Activated naive CD4-positive, alpha-beta T cell treated with anti-CD3 and anti-CD28 coated beads for 36 hours (primary cell): ENCODE results near the gene RAB8A. TPM values are rescaled to one million over a fixed set of nuclear protein-coding genes. Genes with fewer than 3 reads are reported as not detected.

ENCODE experiments used
- CTCF ChIA-PET: fragments of 350-600 bp; sonication (Branson Sonifier 250); formaldehyde crosslinking; loops from one replicate; lab custom pipeline; 2021; ENCODE audit warnings: antibody characterized with exemption; lab: Charles Lee
- DNase-seq: peaks from one replicate; pipeline ENCODE4 v3.0.0-alpha.2; 2020
- H3K27ac Mint-ChIP-seq: one replicate; pipeline ENCODE4 v1.8.0; 2021; ENCODE audit warnings: mild to moderate bottlenecking, mixed read lengths
- H3K27me3 Mint-ChIP-seq: one replicate; pipeline ENCODE4 v1.8.0; 2021; ENCODE audit warnings: low read depth, mixed read lengths
- H3K36me3 Mint-ChIP-seq: one replicate; pipeline ENCODE4 v1.8.0; 2021; ENCODE audit warnings: low read depth, mixed read lengths
- H3K4me1 Mint-ChIP-seq: one replicate; pipeline ENCODE4 v1.8.0; 2021; ENCODE audit warnings: low read depth, mixed read lengths
- H3K4me3 Mint-ChIP-seq: one replicate; pipeline ENCODE4 v1.8.0; 2021; ENCODE audit warnings: mild to moderate bottlenecking, moderate library complexity, mixed read lengths
- H3K9me3 Mint-ChIP-seq: one replicate; pipeline ENCODE4 v1.8.0; 2021; ENCODE audit warnings: mixed read lengths
- intact Hi-C: fragments of 100-400 bp; cut with micrococcal nuclease; formaldehyde crosslinking; loops from one replicate; pipeline ENCODE4 v1.15.1; 2023
- total RNA-seq, 2 experiments: library from RNA; stranded (reverse); gene quantifications; one replicate each; pipeline ENCODE4 v1.2.3, GENCODE V29; 2021

Gene RAB8A
- total RNA-seq, 2 experiments from 2014 or later, result 90.5 to 95.2 TPM

GRCh38 chr19:16156904-16157303, 45.2 kb downstream of the RAB8A start:
- Mint-ChIP-seq H3K9me3 (no peaks in the 10 kb centered on the region), H3K36me3 (peaks cover 34% of the 10 kb centered on the region), H3K27ac (no peak overlapping the region)

GRCh38 chr19:16157601-16158000, 45.9 kb downstream of the RAB8A start:
- Mint-ChIP-seq H3K9me3 (no peaks in the 10 kb centered on the region), H3K4me3 (no peak overlapping the region), H3K36me3 (peaks cover 31% of the 10 kb centered on the region), H3K27me3 (no peaks in the 10 kb centered on the region), H3K27ac (no peak overlapping the region), H3K4me1 (peaks cover 17% of the 10 kb centered on the region)
- no peak for DNase-seq
- intact Hi-C loops, result no loop called here
- CTCF ChIA-PET, result interaction anchor here (1.3 kb wide), 1 partner anchor 115 kb away, joined by 3 read pairs; no protein-coding TSS in a partner anchor

More at GRCh38 chr19:16156904-16157303, 45.2 kb downstream of the RAB8A start:
- H3K4me3 Mint-ChIP-seq, result no peak overlapping the region
- H3K27me3 Mint-ChIP-seq, result no peaks in the 10 kb centered on the region
- CTCF ChIA-PET, result no interaction called here
- DNase-seq, result no peak
- intact Hi-C loops, result no loop called here
- peaks cover 16% of the 10 kb centered on the region for H3K4me1 Mint-ChIP-seq

- intact Hi-C loops, result no loop called here
- Mint-ChIP-seq H3K4me3 (no peak overlapping the region), H3K27ac (no peak overlapping the region), H3K9me3 (no peaks in the 10 kb centered on the region), H3K36me3 (peaks cover 18% of the 10 kb centered on the region), H3K4me1 (peaks cover 17% of the 10 kb centered on the region), H3K27me3 (no peaks in the 10 kb centered on the region)
- CTCF ChIA-PET, result interaction anchor here (0.6 to 0.7 kb wide), 2 partner anchors 51 to 118 kb away, joined by 3 to 4 read pairs; no protein-coding TSS in a partner anchor
- no peak for DNase-seq
Measured at GRCh38 chr19:16159655-16160054, 48.0 kb downstream of the RAB8A start.

GRCh38 chr19:16160445-16160942, 48.8 kb downstream of the RAB8A start:
- intact Hi-C loops, result no loop called here
- peaks cover 10% of the 10 kb centered on the region for H3K36me3 Mint-ChIP-seq
- no peak for DNase-seq
- no peak overlapping the region for H3K4me3 Mint-ChIP-seq
- H3K27ac Mint-ChIP-seq, result no peak overlapping the region
- H3K27me3 Mint-ChIP-seq, result no peaks in the 10 kb centered on the region
- CTCF ChIA-PET, result interaction anchor here (0.6 to 0.7 kb wide), 2 partner anchors 52 to 565 kb away, joined by 4 to 5 read pairs; no protein-coding TSS in a partner anchor
- no peaks in the 10 kb centered on the region for H3K9me3 Mint-ChIP-seq
- H3K4me1 Mint-ChIP-seq, result peaks cover 17% of the 10 kb centered on the region

- CTCF ChIA-PET, result interaction anchor here (0.6 kb wide), 1 partner anchor 564 kb away, joined by 5 read pairs; no protein-coding TSS in a partner anchor
- Mint-ChIP-seq H3K27me3 (no peaks in the 10 kb centered on the region), H3K4me3 (no peak overlapping the region), H3K4me1 (peaks cover 17% of the 10 kb centered on the region), H3K36me3 (peaks cover 8% of the 10 kb centered on the region), H3K27ac (no peak overlapping the region), H3K9me3 (no peaks in the 10 kb centered on the region)
- peak; percentile 52 for DNase-seq
- intact Hi-C loops, result no loop called here
Measured at GRCh38 chr19:16160943-16161560, 49.4 kb downstream of the RAB8A start.

GRCh38 chr19:16161840-16162239, 50.2 kb downstream of the RAB8A start:
- intact Hi-C loops, result no loop called here
- CTCF ChIA-PET, result interaction anchor here (0.7 kb wide), 1 partner anchor 110 kb away, joined by 6 read pairs; no protein-coding TSS in a partner anchor
- Mint-ChIP-seq H3K36me3 (peaks cover 2% of the 10 kb centered on the region), H3K27me3 (no peaks in the 10 kb centered on the region), H3K4me3 (no peak overlapping the region), H3K9me3 (no peaks in the 10 kb centered on the region), H3K27ac (no peak overlapping the region), H3K4me1 (peaks cover 17% of the 10 kb centered on the region)
- peak; percentile 47 for DNase-seq

GRCh38 chr19:16164222-16164890, 52.7 kb downstream of the RAB8A start:
- H3K27ac Mint-ChIP-seq, result no peak overlapping the region
- H3K9me3 Mint-ChIP-seq, result no peaks in the 10 kb centered on the region
- peaks cover 21% of the 10 kb centered on the region for H3K4me1 Mint-ChIP-seq
- no peaks in the 10 kb centered on the region for H3K36me3 Mint-ChIP-seq
- H3K4me3 Mint-ChIP-seq, result no peak overlapping the region
- CTCF ChIA-PET, result interaction anchor here (1.1 kb wide), 1 partner anchor 123 kb away, joined by 5 read pairs; no protein-coding TSS in a partner anchor
- no peaks in the 10 kb centered on the region for H3K27me3 Mint-ChIP-seq
- DNase-seq, result no peak
- intact Hi-C loops, result no loop called here

GRCh38 chr19:16166417-16166816, 54.7 kb downstream of the RAB8A start:
- Mint-ChIP-seq H3K27ac (no peak overlapping the region), H3K4me1 (peaks cover 9% of the 10 kb centered on the region), H3K27me3 (no peaks in the 10 kb centered on the region), H3K9me3 (no peaks in the 10 kb centered on the region), H3K36me3 (no peaks in the 10 kb centered on the region), H3K4me3 (no peak overlapping the region)
- CTCF ChIA-PET, result no interaction called here
- intact Hi-C loops, result no loop called here
- no peak for DNase-seq

GRCh38 chr19:16167055-16167454, 55.4 kb downstream of the RAB8A start:
- Mint-ChIP-seq H3K4me1 (peaks cover 4% of the 10 kb centered on the region), H3K9me3 (no peaks in the 10 kb centered on the region)

GRCh38 chr19:16168465-16169081, 56.9 kb downstream of the RAB8A start:
- CTCF ChIA-PET, result interaction anchor here (0.9 to 1.1 kb wide), 2 partner anchors 9 to 127 kb away, joined by 3 to 5 read pairs; no protein-coding TSS in a partner anchor
- Mint-ChIP-seq H3K36me3 (no peaks in the 10 kb centered on the region), H3K9me3 (no peaks in the 10 kb centered on the region), H3K4me3 (no peak overlapping the region), H3K27ac (no peak overlapping the region), H3K4me1 (peaks cover 4% of the 10 kb centered on the region), H3K27me3 (no peaks in the 10 kb centered on the region)
- intact Hi-C loops, result no loop called here
- DNase-seq, result no peak

More at GRCh38 chr19:16167055-16167454, 55.4 kb downstream of the RAB8A start:
- Mint-ChIP-seq H3K27me3 (no peaks in the 10 kb centered on the region), H3K27ac (no peak overlapping the region), H3K4me3 (no peak overlapping the region), H3K36me3 (no peaks in the 10 kb centered on the region)
- intact Hi-C loops, result no loop called here
- DNase-seq, result no peak
- CTCF ChIA-PET, result no interaction called here

- no peak overlapping the region for H3K27ac Mint-ChIP-seq
Measured at GRCh38 chr19:16170134-16170533, 58.4 kb downstream of the RAB8A start.

GRCh38 chr19:16175954-16176353, 64.3 kb downstream of the RAB8A start:
- Mint-ChIP-seq H3K36me3 (no peaks in the 10 kb centered on the region), H3K27ac (no peak overlapping the region), H3K4me3 (no peak overlapping the region), H3K27me3 (no peaks in the 10 kb centered on the region), H3K4me1 (no peaks in the 10 kb centered on the region), H3K9me3 (no peaks in the 10 kb centered on the region)
- CTCF ChIA-PET, result interaction anchor here (0.6 to 1.0 kb wide), 2 partner anchors 65 to 134 kb away, joined by 3 to 5 read pairs; no protein-coding TSS in a partner anchor
- intact Hi-C loops, result no loop called here
- no peak for DNase-seq

More at GRCh38 chr19:16170134-16170533, 58.4 kb downstream of the RAB8A start:
- CTCF ChIA-PET, result interaction anchor here (1.0 kb wide), 1 partner anchor 249 kb away, joined by 3 read pairs; no protein-coding TSS in a partner anchor
- Mint-ChIP-seq H3K27me3 (no peaks in the 10 kb centered on the region), H3K36me3 (no peaks in the 10 kb centered on the region), H3K4me1 (peaks cover 4% of the 10 kb centered on the region), H3K4me3 (no peak overlapping the region), H3K9me3 (no peaks in the 10 kb centered on the region)
- DNase-seq, result no peak
- intact Hi-C loops, result no loop called here
